SK-N-SH (cell line): ENCODE measurements around the gene SLC38A6. TPM values are rescaled to one million over a fixed set of nuclear protein-coding genes. Genes with fewer than 3 reads are reported as not detected.

Experiments used
- CTCF ChIA-PET: fragments of 300-600, 350-600 bp; formaldehyde crosslinking; extraction: SDS; loops from one replicate; lab custom pipeline; 2021; lab: Yijun Ruan, JAX
- POLR2A ChIA-PET: fragments of 350-600 bp; sonication (Branson Sonifier 250); formaldehyde crosslinking; extraction: SDS; loops from one replicate; lab custom pipeline; 2020; ENCODE audit warnings: antibody characterized with exemption, inconsistent platforms; lab: Yijun Ruan, JAX
- DNase-seq: peaks from one replicate; pipeline ENCODE4 v3.0.0; 2012
- H2AFZ ChIP-seq: fragments of 200-600 bp; sonication (generic); 2 replicates; pipeline ENCODE4 v1.8.1; 2016; ENCODE audit warnings: antibody characterized with exemption, mild to moderate bottlenecking, low read depth
- H3F3A ChIP-seq: fragments of 200-600 bp; sonication (generic); replicated peaks from 2 replicates; pipeline ENCODE3; 2016; ENCODE audit warnings: antibody characterized with exemption, mild to moderate bottlenecking; ENCODE audit not compliant: insufficient read depth
- H3K27ac ChIP-seq, 2 experiments: fragments of 200-500 bp in 1 of 2; fragments of 200-600 bp in 1 of 2; sonication (Bioruptor generic) in 1 of 2; sonication (generic), shearing (Covaris generic) in 1 of 2; 2 replicates each; pipeline versions ENCODE4 v1.5.1 to v1.6.1; 2014 to 2016; ENCODE audit warnings: low read depth in 2 of 2, inconsistent platforms in 1 of 2, low read length in 1 of 2, mild to moderate bottlenecking in 1 of 2, mixed read lengths in 1 of 2
- H3K27me3 ChIP-seq: fragments of 200-600 bp; sonication (generic), shearing (Covaris generic); 2 replicates; pipeline ENCODE4 v1.6.1; 2016; ENCODE audit warnings: mixed run types; ENCODE audit not compliant: insufficient read depth
- H3K36me3 ChIP-seq, 2 experiments: fragments of 200-500 bp in 1 of 2; fragments of 200-600 bp in 1 of 2; sonication (Bioruptor generic) in 1 of 2; sonication (generic) in 1 of 2; replicated peaks in 1 of 2; 2 replicates each; pipeline versions ENCODE3 to v1.5.1; 2014 to 2016; ENCODE audit warnings: low read length in 1 of 2, mild to moderate bottlenecking in 1 of 2; ENCODE audit not compliant: insufficient read depth in 2 of 2, control insufficient read depth in 1 of 2
- H3K4me1 ChIP-seq, 2 experiments: fragments of 200-500 bp in 1 of 2; fragments of 200-600 bp in 1 of 2; sonication (Bioruptor generic) in 1 of 2; sonication (generic), shearing (Covaris generic) in 1 of 2; 2 replicates each; pipeline versions ENCODE4 v1.5.1 to v1.6.1; 2014 to 2016; ENCODE audit warnings: low read depth in 1 of 2, low read length in 1 of 2, mixed run types in 1 of 2; ENCODE audit not compliant: insufficient read depth in 2 of 2, control insufficient read depth in 1 of 2
- H3K4me2 ChIP-seq: fragments of 200-600 bp; sonication (generic), shearing (Covaris generic); 2 replicates; pipeline ENCODE4 v1.6.1; 2017; ENCODE audit warnings: mixed run types
- H3K4me3 ChIP-seq, 2 experiments: fragments of 200-500 bp in 1 of 2; fragments of 200-600 bp in 1 of 2; sonication (Bioruptor generic) in 1 of 2; sonication (generic), shearing (Covaris generic) in 1 of 2; 2 replicates each; pipeline versions ENCODE4 v1.5.1 to v1.8.1; 2014 to 2016; ENCODE audit warnings: low read depth in 2 of 2, inconsistent platforms in 1 of 2, low read length in 1 of 2, mild to moderate bottlenecking in 1 of 2, mixed read lengths in 1 of 2, moderate library complexity in 1 of 2
- H3K79me2 ChIP-seq: fragments of 200-600 bp; sonication (generic); 2 replicates; pipeline ENCODE4 v1.8.1; 2017; ENCODE audit warnings: mild to moderate bottlenecking; ENCODE audit not compliant: insufficient read depth
- H3K9ac ChIP-seq: fragments of 200-600 bp; sonication (generic); 2 replicates; pipeline ENCODE4 v1.6.1; 2017; ENCODE audit warnings: mixed run types
- H3K9me2 ChIP-seq: fragments of 200-600 bp; sonication (generic); 2 replicates; pipeline ENCODE4 v1.6.1; 2017; ENCODE audit warnings: mixed run types
- H3K9me3 ChIP-seq: fragments of 200-600 bp; sonication (generic); 2 replicates; pipeline ENCODE4 v1.6.1; 2017; ENCODE audit warnings: mixed run types, mild to moderate bottlenecking, moderate library complexity
- H4K20me1 ChIP-seq: fragments of 200-600 bp; sonication (generic); 2 replicates; pipeline ENCODE4 v1.6.1; 2017; ENCODE audit warnings: mild to moderate bottlenecking, mixed run types; ENCODE audit not compliant: insufficient read depth
- EP300 ChIP-seq, 2 experiments: IDR thresholded peaks; 2 replicates each; pipeline versions ENCODE4 v1.4.0 to v1.6.1; 2012; ENCODE audit warnings: borderline replicate concordance in 1 of 2, low read depth in 1 of 2, low read length in 1 of 2
- FOSL2 ChIP-seq: IDR thresholded peaks from 2 replicates; pipeline ENCODE4 v1.4.0; 2012; ENCODE audit warnings: low read depth, mild to moderate bottlenecking, moderate library complexity, borderline replicate concordance
- GABPA ChIP-seq: IDR thresholded peaks from 2 replicates; pipeline ENCODE4 v1.4.0; 2012; ENCODE audit warnings: low read depth, mild to moderate bottlenecking
- IRF3 ChIP-seq: fragments of 150-350 bp; IDR thresholded peaks from 2 replicates; pipeline ENCODE4 v1.6.1; 2016; ENCODE audit warnings: mild to moderate bottlenecking, low read depth, low read length
- JUND ChIP-seq: IDR thresholded peaks from 2 replicates; pipeline ENCODE4 v1.4.0; 2012
- MEF2A ChIP-seq: IDR thresholded peaks from 2 replicates; pipeline ENCODE4 v1.4.0; 2012; ENCODE audit warnings: low read depth, borderline replicate concordance
- NFIC ChIP-seq: IDR thresholded peaks from 2 replicates; pipeline ENCODE4 v1.4.0; 2012; ENCODE audit warnings: borderline replicate concordance
- NRF1 ChIP-seq: IDR thresholded peaks from 2 replicates; pipeline ENCODE4 v1.6.1; 2012; ENCODE audit warnings: low read depth, mild to moderate bottlenecking, low read length
- POLR2AphosphoS5 ChIP-seq: IDR thresholded peaks from 2 replicates; pipeline ENCODE4 v1.6.1; 2012; ENCODE audit warnings: low read depth, low read length
- RXRA ChIP-seq: IDR thresholded peaks from 2 replicates; pipeline ENCODE4 v1.4.0; 2012; ENCODE audit warnings: low read depth, mild to moderate bottlenecking, borderline replicate concordance
- SIN3A ChIP-seq: IDR thresholded peaks from 2 replicates; pipeline ENCODE4 v1.6.1; 2012; ENCODE audit warnings: low read depth, mild to moderate bottlenecking, low read length, moderate library complexity, borderline replicate concordance
- TAF1 ChIP-seq: IDR thresholded peaks from 2 replicates; pipeline ENCODE4 v1.6.1; 2012; ENCODE audit warnings: low read depth, mild to moderate bottlenecking, low read length, moderate library complexity, borderline replicate concordance
- TCF12 ChIP-seq: IDR thresholded peaks from 2 replicates; pipeline ENCODE4 v1.4.0; 2012
- TEAD4 ChIP-seq: IDR thresholded peaks from 2 replicates; pipeline ENCODE4 v1.4.0; 2012; ENCODE audit warnings: mild to moderate bottlenecking, borderline replicate concordance; ENCODE audit not compliant: insufficient read depth
- YY1 ChIP-seq: IDR thresholded peaks from 2 replicates; pipeline ENCODE4 v1.4.0; 2012; ENCODE audit warnings: low read depth, mild to moderate bottlenecking
- WGBS: methylation state at CpG from one replicate; pipeline ENCODE4 v1.1.6; 2017; ENCODE audit warnings: low lambda C conversion rate; 5-methylcytosine and 5-hydroxymethylcytosine counted together
- polyA plus RNA-seq, 3 experiments: library from polyadenylated mRNA; depleted of rRNA; stranded (reverse); fragments of >200 nt; gene quantifications; 2 replicates each; pipeline ENCODE4 v1.2.3, GENCODE V29; 2012
- TF ChIP-seq, protein P1 (sequence below): fragments of 150-350 bp; IDR thresholded peaks from 2 replicates; pipeline ENCODE4 v1.6.1; 2017; ENCODE audit warnings: antibody characterized with exemption, low read length, low read depth, borderline replicate concordance

SLC38A6 gene
- polyA plus RNA-seq, 1 of the 3 experiments (the other 2 are of a cell fraction): 10.4 TPM

- no peak overlapping the region for H2AFZ ChIP-seq
- H3K79me2 ChIP-seq: peaks cover 22% of the 10 kb centered on the region
- POLR2A ChIA-PET: no interaction called here
- DNase-seq: no peak
- H3K4me1 ChIP-seq: peaks cover 0 to 7% of the 10 kb centered on the region in 2 experiments; a peak in 2 of 4 replicates
- no peak overlapping the region for H3K27ac ChIP-seq
- no peaks in the 10 kb centered on the region for H3K9me2 ChIP-seq
- H3K27me3 ChIP-seq: no peaks in the 10 kb centered on the region
- CTCF ChIA-PET: no interaction called here
- H3K9ac ChIP-seq: no peak overlapping the region
- no peaks in the 10 kb centered on the region for H4K20me1 ChIP-seq
- peaks cover 7% of the 10 kb centered on the region for H3F3A ChIP-seq
- TF ChIP-seq SIN3A (no peak), RXRA (no peak), POLR2AphosphoS5 (no peak)
- no peak overlapping the region for H3K4me3 ChIP-seq
- H3K9me3 ChIP-seq: no peaks in the 10 kb centered on the region
- no peak overlapping the region for H3K4me2 ChIP-seq
- WGBS: over 99% methylated on average over 6 of the region's 6 CpGs
- peaks cover 43 to 56% of the 10 kb centered on the region in 2 experiments for H3K36me3 ChIP-seq
Observed at GRCh38 chr14:60974090-60974651, 6.9 kb upstream of the SLC38A6 start.

- ChIA-PET POLR2A (no interaction called here), CTCF (no interaction called here)
- Histone ChIP-seq H3K4me3 (no peak overlapping the region), H3K27me3 (no peaks in the 10 kb centered on the region), H3K9me3 (no peaks in the 10 kb centered on the region), H3K4me2 (no peak overlapping the region), H3K27ac (no peak overlapping the region), H3K9ac (no peak overlapping the region), H2AFZ (no peak overlapping the region), H3K79me2 (peaks cover 35% of the 10 kb centered on the region), H3F3A (peaks cover 12% of the 10 kb centered on the region), H3K36me3 (peaks cover 43 to 61% of the 10 kb centered on the region in 2 experiments), H4K20me1 (no peaks in the 10 kb centered on the region), H3K9me2 (no peaks in the 10 kb centered on the region), H3K4me1 (peaks cover 8 to 11% of the 10 kb centered on the region in 2 experiments; a peak in 3 of 4 replicates)
- 86% methylated on average over 2 of the region's 2 CpGs for whole genome bisulfite sequencing
- DNase-seq: no peak
- TF ChIP-seq TEAD4 (no peak), MEF2A (no peak), JUND (no peak), GABPA (no peak), FOSL2 (no peak), NFIC (no peak), TCF12 (no peak), TAF1 (no peak), YY1 (no peak), NRF1 (no peak), EP300 (IDR thresholded peaks at IDR 0.05; ENCODE audit: borderline replicate concordance in 1 of 2, low read depth in 1 of 2, low read length in 1 of 2) (no peak), IRF3 (no peak), RXRA (no peak)
- TF ChIP-seq, protein P1, sequence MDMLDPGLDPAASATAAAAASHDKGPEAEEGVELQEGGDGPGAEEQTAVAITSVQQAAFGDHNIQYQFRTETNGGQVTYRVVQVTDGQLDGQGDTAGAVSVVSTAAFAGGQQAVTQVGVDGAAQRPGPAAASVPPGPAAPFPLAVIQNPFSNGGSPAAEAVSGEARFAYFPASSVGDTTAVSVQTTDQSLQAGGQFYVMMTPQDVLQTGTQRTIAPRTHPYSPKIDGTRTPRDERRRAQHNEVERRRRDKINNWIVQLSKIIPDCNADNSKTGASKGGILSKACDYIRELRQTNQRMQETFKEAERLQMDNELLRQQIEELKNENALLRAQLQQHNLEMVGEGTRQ: no peak
Observed at GRCh38 chr14:60975551-60975950, 5.5 kb upstream of the SLC38A6 start.
